Raji (cell line): ENCODE measurements around the gene CTXN2.

Experiments used
- POLR2A ChIP-seq: IDR thresholded peaks from 2 replicates; pipeline ENCODE4 v1.6.1; 2011; ENCODE audit warnings: low read depth, low read length, control low read depth; ENCODE audit not compliant: insufficient read depth

CTXN2 gene

DNA sequence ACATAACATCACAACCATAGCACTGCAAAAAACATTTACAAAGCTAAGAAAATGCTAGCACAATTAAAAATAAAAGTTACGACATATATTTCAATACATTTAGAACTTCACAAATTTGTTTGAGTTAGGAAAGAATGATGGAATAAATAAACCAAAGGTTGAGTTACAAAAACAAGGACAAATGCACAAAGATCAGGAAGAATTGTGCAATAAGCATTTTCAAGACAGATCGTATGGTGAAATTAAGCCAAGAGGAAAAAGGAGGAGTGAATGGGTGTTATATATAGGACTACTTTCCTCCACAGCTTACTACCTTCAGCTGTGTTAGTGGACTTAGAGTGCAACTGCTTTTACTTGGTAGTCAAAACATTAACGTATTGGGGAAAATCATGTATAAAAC, 5.9 kb upstream of the CTXN2 start:
- TF ChIP-seq POLR2A, result no peak

DNA sequence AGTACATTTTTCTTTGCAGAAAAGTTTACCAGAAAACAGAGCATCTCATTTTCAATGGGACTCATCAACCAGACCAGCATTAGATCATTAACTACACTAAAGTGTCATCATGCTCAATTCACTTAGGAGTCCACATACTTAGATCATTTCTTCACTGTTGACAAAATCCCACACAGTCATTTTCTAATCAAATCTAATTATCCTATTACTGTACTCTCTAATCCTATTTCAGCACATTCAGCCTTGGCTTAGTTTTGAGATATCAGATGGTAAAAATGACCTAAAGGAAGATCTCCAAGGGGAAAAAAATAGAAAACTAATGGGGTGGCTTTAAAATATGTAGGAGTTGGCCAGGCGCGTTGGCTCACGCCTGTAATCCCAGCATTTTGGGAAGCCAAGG, 5.2 kb upstream of the CTXN2 start:
- TF ChIP-seq POLR2A, result no peak

DNA sequence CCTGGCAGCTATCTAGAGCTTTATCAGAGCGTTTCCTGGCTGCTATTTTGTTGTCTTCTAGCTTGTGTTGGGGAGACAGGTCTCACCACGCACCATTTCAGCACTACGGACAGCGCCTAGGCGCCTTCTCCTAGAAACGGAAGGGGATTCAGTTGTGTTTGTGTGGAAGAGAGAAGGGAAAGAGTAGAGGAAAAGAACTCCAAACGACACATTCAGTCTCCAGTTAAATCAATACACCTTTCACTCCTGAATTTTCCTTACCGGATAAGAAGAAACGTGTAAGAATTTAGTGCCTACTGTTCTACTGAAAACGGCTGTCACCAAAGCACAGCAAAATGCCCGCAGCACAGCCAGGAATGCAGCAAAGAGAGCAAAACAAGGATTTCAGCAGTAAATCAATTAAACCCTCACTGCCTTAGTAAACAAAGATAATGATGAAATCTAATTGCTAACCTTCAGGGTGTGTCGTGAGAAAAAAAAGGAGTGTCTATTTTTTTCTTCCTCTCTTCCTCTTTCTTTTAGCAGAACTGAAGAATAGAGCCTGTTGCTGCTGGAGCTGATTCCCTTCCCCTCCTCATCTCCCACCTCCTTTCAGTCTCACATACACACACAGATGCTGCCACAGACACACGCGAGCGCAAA, 412 bp upstream of the CTXN2 start:
- no peak for TF ChIP-seq POLR2A

DNA sequence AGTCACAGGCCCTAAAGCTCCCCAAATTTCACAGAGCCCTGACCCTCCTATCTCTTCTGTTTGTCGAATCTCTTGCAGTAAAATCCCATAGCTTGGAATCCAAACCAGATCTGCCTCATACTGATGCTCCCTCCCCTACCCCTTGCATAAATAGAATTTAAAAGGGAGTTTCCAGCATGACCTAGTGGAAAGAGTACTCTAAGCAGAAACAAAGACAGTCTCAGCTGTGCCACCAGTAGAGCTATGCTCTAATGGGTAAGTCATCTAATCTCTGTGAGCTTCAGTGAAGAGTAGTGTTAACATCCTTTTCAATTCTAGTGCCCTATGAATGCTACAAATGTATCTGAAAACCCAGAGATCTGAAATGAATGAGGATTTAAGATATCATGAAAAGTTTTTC, 10.6 kb downstream of the CTXN2 start:
- no peak for TF ChIP-seq POLR2A

DNA sequence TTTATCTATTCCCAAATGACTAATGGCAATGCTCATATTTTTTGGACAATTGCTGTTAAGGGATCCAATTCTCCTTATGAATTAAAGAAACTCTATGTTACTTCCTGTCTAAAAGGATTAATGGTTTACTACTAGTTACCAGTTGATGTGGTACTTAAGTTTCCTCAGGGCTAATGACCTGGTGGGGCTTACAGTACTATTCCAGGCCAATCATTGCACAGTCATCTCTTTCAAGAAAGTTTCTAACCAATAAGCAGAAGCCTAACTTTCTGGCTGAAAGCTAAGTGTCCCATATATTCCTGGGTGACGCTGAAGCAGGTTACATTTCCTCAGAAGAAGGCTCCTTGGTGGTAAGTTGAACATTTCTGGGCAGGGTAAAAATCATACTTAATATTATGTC, 14.5 kb downstream of the CTXN2 start, which contains the start of gene SLC12A1:
Gene SLC12A1 (plus strand): TSS at position 322 of the 400 bp plus-strand sequence. CDS start 1,418 bp downstream, outside the sequence.
- no peak for TF ChIP-seq POLR2A

GRCh38 chr15:48221261-48221660, 29.8 kb downstream of the CTXN2 start:
- no peak for TF ChIP-seq POLR2A

DNA sequence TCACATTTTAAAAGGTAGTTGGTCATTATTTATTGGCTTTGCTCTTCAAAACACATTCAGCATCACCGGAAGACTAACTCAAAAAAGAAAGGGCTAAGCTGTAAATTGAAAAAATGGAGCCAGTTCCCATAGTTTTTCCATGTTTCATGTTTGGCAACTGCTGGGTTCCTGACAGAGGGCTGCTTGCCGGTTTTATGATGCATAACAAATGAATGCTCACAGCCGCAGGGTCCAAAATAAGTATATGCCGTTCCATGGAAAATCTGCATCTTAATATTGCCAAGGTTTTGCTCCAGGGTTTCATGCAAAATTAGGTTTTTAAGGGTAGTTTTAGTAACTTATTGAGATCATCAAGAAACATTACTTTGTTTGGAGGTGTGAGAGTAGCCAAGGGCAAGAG, 30.4 kb downstream of the CTXN2 start:
- TF ChIP-seq POLR2A, result no peak

DNA sequence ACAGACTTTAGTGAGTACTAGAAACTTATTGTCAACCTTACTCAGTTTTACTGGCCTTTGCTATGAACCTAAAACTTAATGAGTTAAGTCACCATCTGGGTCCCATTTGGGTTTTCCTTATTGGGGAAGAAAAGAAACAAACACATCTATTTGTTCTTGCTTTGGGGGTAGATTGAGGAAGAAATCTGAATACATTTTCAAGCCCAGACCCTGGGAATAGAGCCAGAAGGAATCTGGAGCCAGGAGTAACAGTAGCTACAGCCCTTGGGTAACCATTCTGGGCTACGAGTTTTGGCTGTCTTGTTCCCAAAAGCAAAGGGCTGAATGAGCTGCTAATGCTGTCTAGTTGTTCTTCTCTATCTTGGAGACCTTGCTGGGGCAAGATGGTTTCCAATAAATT, 31.2 kb downstream of the CTXN2 start:
- no peak for TF ChIP-seq POLR2A

- TF ChIP-seq POLR2A, result no peak
These were observed 34.3 kb downstream of the CTXN2 start for GRCh38 chr15:48225771-48226170.

DNA sequence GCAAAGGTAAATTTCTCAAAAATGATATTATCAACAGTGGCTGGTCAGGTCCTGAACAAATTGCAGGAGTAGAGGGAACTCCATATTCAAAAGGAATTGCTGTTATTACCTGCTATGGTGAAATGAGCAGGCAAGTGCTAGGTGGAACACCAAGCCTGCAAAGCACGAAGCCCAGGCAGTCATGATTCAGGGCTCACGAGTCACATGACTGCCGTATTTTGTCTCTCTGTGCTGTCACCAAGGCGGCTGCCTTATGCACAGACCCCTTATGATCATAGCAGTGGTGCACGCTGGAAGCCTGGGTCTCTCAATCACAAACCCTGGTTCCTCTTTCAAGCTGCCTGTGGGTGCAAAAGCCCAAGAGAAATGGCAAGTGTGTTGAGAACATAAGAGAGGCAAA, 39.0 kb downstream of the CTXN2 start:
- no peak for TF ChIP-seq POLR2A

DNA sequence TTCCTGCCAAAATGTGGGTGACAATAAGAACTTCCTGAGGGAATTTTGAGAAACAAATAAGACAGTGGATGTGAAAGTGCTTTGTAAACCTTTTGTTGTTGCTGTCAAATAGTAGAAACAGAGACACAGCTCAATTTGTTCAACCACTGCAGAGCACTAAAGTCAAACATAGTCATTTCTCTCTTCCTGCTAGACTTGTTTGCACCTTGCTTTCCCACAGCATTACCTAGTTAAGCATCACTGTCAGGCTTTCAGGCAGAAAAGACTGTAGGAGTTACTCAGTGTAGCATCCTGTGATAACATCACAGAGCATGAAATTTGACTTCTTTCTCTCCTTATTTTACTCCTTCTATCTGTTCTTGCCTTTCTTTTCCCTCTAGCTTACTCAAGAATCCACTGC, 41.8 kb downstream of the CTXN2 start:
- no peak for TF ChIP-seq POLR2A

DNA sequence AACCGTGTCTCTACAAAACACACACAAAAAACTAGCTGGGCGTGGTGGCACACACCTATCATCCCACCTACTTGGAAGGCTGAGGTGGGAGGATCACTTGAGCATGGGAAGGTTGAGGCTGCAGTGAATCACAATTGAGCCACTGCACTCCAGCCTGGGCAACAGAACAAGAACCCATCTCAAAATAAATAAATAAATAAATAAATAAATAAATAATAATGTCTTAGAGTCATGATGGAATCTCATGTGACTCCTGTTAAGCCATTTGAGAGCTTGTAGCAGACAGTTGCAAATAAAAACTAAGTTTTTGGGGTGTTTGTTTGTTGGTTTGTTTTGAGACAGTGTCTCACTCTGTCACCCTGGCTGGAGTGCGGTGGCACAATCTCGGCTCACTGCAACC, 47.9 kb downstream of the CTXN2 start:
- TF ChIP-seq POLR2A, result no peak

DNA sequence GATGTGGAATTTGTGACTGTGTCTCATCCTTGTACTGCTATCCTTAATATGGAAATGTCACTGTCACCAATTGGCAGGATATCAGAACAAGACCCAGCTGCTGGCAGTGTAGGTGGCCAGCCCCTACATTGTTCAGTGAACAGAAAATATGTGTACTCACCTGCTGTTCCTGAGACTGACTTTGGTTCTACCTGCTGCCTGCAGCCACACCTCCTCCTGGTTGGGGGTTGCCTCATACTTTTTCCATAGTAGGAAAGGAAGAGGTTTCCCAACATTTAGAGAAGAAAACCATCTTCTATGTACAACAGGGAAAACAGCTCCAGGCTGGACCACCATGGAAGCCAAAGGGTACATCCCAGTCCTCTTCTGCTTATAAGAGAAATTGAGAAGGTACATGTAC, 50.5 kb downstream of the CTXN2 start:
- no peak for TF ChIP-seq POLR2A

DNA sequence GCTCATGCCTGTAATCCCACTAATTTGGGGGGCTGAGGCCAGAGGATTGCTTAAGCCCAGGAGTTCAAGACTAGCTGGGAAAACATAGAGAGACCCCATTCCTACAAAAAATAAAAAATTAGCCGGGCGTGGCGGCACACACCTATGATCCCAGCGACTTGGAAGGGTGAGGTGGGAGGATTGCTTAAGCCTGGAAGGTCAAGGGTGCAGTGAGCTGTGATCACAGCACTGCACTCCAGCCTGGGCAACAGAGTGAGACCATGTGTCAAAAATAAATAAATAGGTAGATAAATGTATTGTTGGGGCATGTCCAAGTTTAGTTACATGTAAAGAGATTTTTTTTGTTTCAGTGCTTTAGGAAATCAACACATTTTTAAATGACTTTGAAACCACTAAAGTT, 51.1 kb downstream of the CTXN2 start:
- TF ChIP-seq POLR2A, result no peak

DNA sequence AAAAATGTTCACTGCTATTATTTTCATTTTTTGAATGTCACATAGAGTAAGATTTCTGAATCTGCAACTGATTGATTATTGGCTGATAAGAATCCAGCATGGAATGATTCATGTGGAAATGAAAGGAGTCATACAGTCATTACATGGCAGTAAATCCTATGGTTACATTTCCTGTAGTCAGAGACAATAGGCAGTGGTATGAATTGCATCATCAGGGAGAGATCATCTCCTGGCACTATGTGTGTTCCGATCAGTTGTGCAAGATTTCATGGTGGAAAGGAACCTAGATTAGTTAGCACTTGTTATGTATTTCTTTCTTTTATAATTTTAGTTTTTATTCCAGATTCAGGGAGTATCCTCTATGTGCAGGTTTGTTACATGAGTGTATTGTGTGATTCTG, 53.5 kb downstream of the CTXN2 start:
- TF ChIP-seq POLR2A, result no peak

GRCh38 chr15:48248414-48248813, 56.9 kb downstream of the CTXN2 start:
- no peak for TF ChIP-seq POLR2A

GRCh38 chr15:48250640-48251076, 59.2 kb downstream of the CTXN2 start:
- no peak for TF ChIP-seq POLR2A
